K562 (cell line): ENCODE results near the gene HNRNPM. TPM values are rescaled to one million over a fixed set of nuclear protein-coding genes. Genes with fewer than 3 reads are reported as not detected.
A peak's percentile ranks its signal among the peaks of the same experiment; 100 is the strongest.

ENCODE experiments used
- C11orf30 ChIP-seq: fragments of 450-650 bp; IDR thresholded peaks from 2 replicates; pipeline ENCODE4 v1.6.1; 2016; ENCODE audit warnings: low read depth, mild to moderate bottlenecking
- CBFB ChIP-seq: sonication (generic); formaldehyde crosslinking; IDR thresholded peaks from 2 replicates; pipeline ENCODE4 v1.4.0; 2020; ENCODE audit warnings: mild to moderate bottlenecking, missing genetic modification reagents
- CREM ChIP-seq: IDR thresholded peaks from 2 replicates; pipeline ENCODE4 v1.6.1; 2014; ENCODE audit warnings: antibody characterized with exemption, low read depth
- FOXK2 ChIP-seq, 2 experiments: fragments of 450-650 bp; IDR thresholded peaks in 1 of 2; conservative IDR thresholded peaks in 1 of 2; 2 replicates each; pipeline ENCODE4 v1.6.1; 2016; ENCODE audit warnings: low read depth in 2 of 2, mild to moderate bottlenecking in 1 of 2
- FOXP1 ChIP-seq: sonication (generic); formaldehyde crosslinking; IDR thresholded peaks from 2 replicates; pipeline ENCODE4 v1.8.0; 2022; ENCODE audit warnings: mild to moderate bottlenecking, missing genetic modification reagents
- GTF2A2 ChIP-seq: IDR thresholded peaks from 2 replicates; pipeline ENCODE4 v1.6.1; 2016; ENCODE audit warnings: mild to moderate bottlenecking, missing genetic modification characterization, missing compliant biosample characterization
- GTF2E2 ChIP-seq: fragments of 200-800 bp; sonication (Bioruptor generic); IDR thresholded peaks from 2 replicates; pipeline ENCODE4 v1.6.1; 2016; ENCODE audit warnings: missing genetic modification characterization, missing compliant biosample characterization
- JUND ChIP-seq, 2 experiments: IDR thresholded peaks; 2 replicates in 1 of 2; 3 replicates in 1 of 2; pipeline ENCODE4 v1.6.1; 2011; ENCODE audit warnings: borderline replicate concordance in 2 of 2, low read depth in 2 of 2, low read length in 2 of 2, improper control_type of control experiment in 1 of 2, missing biosample characterization in 1 of 2, missing genetic modification characterization in 1 of 2, missing genetic modification reagents in 1 of 2
- KDM4B ChIP-seq, 2 experiments: fragments of 450-650 bp in 1 of 2; sonication (generic) in 1 of 2; IDR thresholded peaks; 2 replicates each; pipeline ENCODE4 v1.6.1; 2016 to 2017; ENCODE audit warnings: borderline replicate concordance in 2 of 2, antibody characterized with exemption in 1 of 2, low read depth in 1 of 2, mild to moderate bottlenecking in 1 of 2
- KLF1 ChIP-seq: fragments of 450-650 bp; IDR thresholded peaks from 2 replicates; pipeline ENCODE4 v1.6.1; 2016; ENCODE audit warnings: missing genetic modification characterization, missing compliant biosample characterization
- NBN ChIP-seq: fragments of 450-650 bp; IDR thresholded peaks from 2 replicates; pipeline ENCODE4 v1.6.1; 2016; ENCODE audit warnings: low read depth, mild to moderate bottlenecking
- NFE2 ChIP-seq: IDR thresholded peaks from 2 replicates; pipeline ENCODE4 v1.6.1; 2014; ENCODE audit warnings: antibody characterized with exemption, low read depth
- NR1H2 ChIP-seq: sonication (generic); formaldehyde crosslinking; IDR thresholded peaks from 2 replicates; pipeline ENCODE4 v1.4.0; 2020; ENCODE audit warnings: mild to moderate bottlenecking, missing genetic modification reagents
- NR2C2 ChIP-seq, 2 experiments: fragments of 200-800 bp in 1 of 2; sonication (Bioruptor generic) in 1 of 2; sonication (generic) in 1 of 2; formaldehyde crosslinking in 1 of 2; IDR thresholded peaks; 2 replicates each; pipeline versions ENCODE4 v1.6.1 to v1.8.0; 2016 to 2022; ENCODE audit warnings: mild to moderate bottlenecking in 1 of 2, missing compliant biosample characterization in 1 of 2, missing genetic modification characterization in 1 of 2, missing genetic modification reagents in 1 of 2
- NRF1 ChIP-seq, 2 experiments: fragments of 450-650 bp; IDR thresholded peaks in 1 of 2; conservative IDR thresholded peaks in 1 of 2; 2 replicates each; pipeline ENCODE4 v1.6.1; 2014; ENCODE audit warnings: mild to moderate bottlenecking in 2 of 2
- POLR2AphosphoS5 ChIP-seq: IDR thresholded peaks from 2 replicates; pipeline ENCODE4 v1.6.1; 2011; ENCODE audit warnings: mild to moderate bottlenecking, low read depth, low read length, moderate library complexity; ENCODE audit not compliant: control insufficient read depth, insufficient read depth
- SLC30A9 ChIP-seq: fragments of 250-450 bp; sonication (Bioruptor Pico); IDR thresholded peaks from 2 replicates; pipeline ENCODE4 v1.8.0; 2022; ENCODE audit warnings: mild to moderate bottlenecking, moderate library complexity
- STAG1 ChIP-seq: sonication (generic); formaldehyde crosslinking; IDR thresholded peaks from 2 replicates; pipeline ENCODE4 v1.5.0; 2020; ENCODE audit warnings: missing genetic modification reagents, borderline replicate concordance
- TEAD4 ChIP-seq, 2 experiments: sonication (generic) in 1 of 2; formaldehyde crosslinking in 1 of 2; IDR thresholded peaks; 2 replicates each; pipeline versions ENCODE4 v1.6.1 to v1.8.0; 2012 to 2022; ENCODE audit warnings: borderline replicate concordance in 1 of 2, inconsistent platforms in 1 of 2, low read length in 1 of 2, mild to moderate bottlenecking in 1 of 2, missing genetic modification reagents in 1 of 2
- WHSC1 ChIP-seq: IDR thresholded peaks from one replicate; pipeline ENCODE4 v1.6.1; 2012; ENCODE audit warnings: low read length, control low read depth, inconsistent platforms
- ZNF175 ChIP-seq: fragments of 200-800 bp; sonication (Bioruptor generic); IDR thresholded peaks from 2 replicates; pipeline ENCODE4 v1.6.1; 2016; ENCODE audit warnings: low read depth, mild to moderate bottlenecking, missing genetic modification characterization, missing compliant biosample characterization
- ZNF766 ChIP-seq: fragments of 200-800 bp; sonication (Bioruptor generic); conservative IDR thresholded peaks from 2 replicates; pipeline ENCODE4 v1.6.1; 2016; ENCODE audit warnings: missing genetic modification characterization, missing compliant biosample characterization
- polyA plus RNA-seq, 8 experiments: library from polyadenylated mRNA; depleted of rRNA in 4 of 8; stranded (reverse) in 5 of 8; unstranded in 3 of 8; fragments of >200 nt; fragmentation: Nextera tagmentation in 2 of 8; fragmentation: Illumina TruSeq in 1 of 8; extraction: Ambion mirVana in 2 of 8; extraction: Trizol in 1 of 8; gene quantifications; 2 replicates each; pipeline versions ENCODE4 v1.2.1 to v1.2.3, GENCODE V29; 2011 to 2014; ENCODE audit warnings: inconsistent platforms in 1 of 8, missing spikeins in 1 of 8
- total RNA-seq, 7 experiments: library from RNA; depleted of rRNA in 6 of 7; stranded (reverse); fragments of >200 nt in 6 of 7; fragmentation: Illumina TruSeq in 2 of 7; extraction: Trizol in 2 of 7; gene quantifications; 2 replicates each; pipeline versions ENCODE4 v1.2.1 to v1.2.3, GENCODE V29; 2011 to 2021; ENCODE audit warnings: low replicate concordance in 1 of 7
- TF ChIP-seq, protein P1 (sequence below), 2 experiments: fragments of 450-650 bp in 1 of 2; sonication (generic) in 1 of 2; formaldehyde crosslinking; conservative IDR thresholded peaks; 2 replicates each; pipeline versions ENCODE4 v1.4.0 to v1.8.1; 2020 to 2022; ENCODE audit warnings: mild to moderate bottlenecking in 1 of 2, missing genetic modification reagents in 1 of 2
- TF ChIP-seq, protein P2 (sequence below): fragments of 450-650 bp; IDR thresholded peaks from 2 replicates; pipeline ENCODE4 v1.7.1; 2018; ENCODE audit warnings: mild to moderate bottlenecking, low read depth; ENCODE audit not compliant: partially characterized antibody

The HNRNPM gene
- total and polyA plus RNA-seq, 9 of the 15 experiments (the other 6 are each of a cell fraction or from before 2014, with no cell fraction given): 11.1 to 340 (median 195) TPM

DNA sequence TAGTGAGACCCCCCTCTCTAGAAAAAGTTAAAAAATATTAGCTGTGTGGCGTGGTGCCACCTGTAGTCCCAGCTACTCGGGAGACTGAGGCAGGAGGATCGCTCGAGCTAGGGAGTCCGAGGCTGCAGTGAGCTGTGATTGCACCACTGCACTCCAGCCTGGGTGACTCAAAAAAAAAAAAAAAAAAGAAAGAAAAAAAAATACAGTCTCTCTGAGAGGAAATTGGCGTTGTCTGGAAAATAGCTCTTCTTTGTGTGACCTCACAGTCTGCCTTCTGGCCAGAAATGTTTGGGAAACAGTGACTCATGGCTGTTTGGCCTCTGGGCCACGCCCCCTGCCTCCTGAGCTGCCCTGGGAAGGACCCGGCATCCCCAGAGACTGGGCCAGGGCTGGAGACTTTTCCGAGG is 21.0 kb upstream of the HNRNPM start (continued):
- TF ChIP-seq KLF1 (tag) (no peak), CREM (peak; percentile 77), NFE2 (no peak), JUND (IDR thresholded peaks at IDR 0.05; ENCODE audit: borderline replicate concordance, low read depth, low read length) (peak; percentile 98), JUND (tag; IDR thresholded peaks at IDR 0.05; ENCODE audit: borderline replicate concordance, low read depth, low read length) (peak; percentile 96), ZNF766 (CRISPR knock-in tag) (no peak), FOXK2 (conservative IDR thresholded peaks at IDR 0.05 in 1 of 2, IDR thresholded peaks at IDR 0.05 in 1 of 2; ENCODE audit: low read depth in 2 of 2) (peak; percentile 40 to 44; a peak in 1 of 4 replicates), WHSC1 (no peak), SLC30A9 (CRISPR knock-in tag) (no peak), STAG1 (CRISPR knock-in tag) (no peak), GTF2A2 (tag) (no peak), NRF1 (conservative IDR thresholded peaks at IDR 0.05 in 1 of 2, IDR thresholded peaks at IDR 0.05 in 1 of 2) (peak; percentile 33 to 52; a peak in 3 of 4 replicates), ZNF175 (no peak), FOXP1 (CRISPR knock-in tag) (no peak), NR1H2 (CRISPR knock-in tag) (no peak), KDM4B (IDR thresholded peaks at IDR 0.05; ENCODE audit: borderline replicate concordance in 2 of 2, low read depth in 1 of 2) (no peak), GTF2E2 (tag) (no peak), TEAD4 (IDR thresholded peaks at IDR 0.05; ENCODE audit: low read length) (peak; percentile 44; the same call in 1 of the 2 replicates), TEAD4 (CRISPR knock-in tag; IDR thresholded peaks at IDR 0.05; ENCODE audit: borderline replicate concordance) (no peak), NBN (peak; percentile 74; the same call in 1 of the 2 replicates), C11orf30 (no peak), POLR2AphosphoS5 (no peak), CBFB (CRISPR knock-in tag) (no peak), NR2C2 (CRISPR knock-in tag; IDR thresholded peaks at IDR 0.05) (no peak), NR2C2 (tag; IDR thresholded peaks at IDR 0.05) (peak; percentile 59; the same call in 1 of the 2 replicates)
- TF ChIP-seq, protein P1, sequence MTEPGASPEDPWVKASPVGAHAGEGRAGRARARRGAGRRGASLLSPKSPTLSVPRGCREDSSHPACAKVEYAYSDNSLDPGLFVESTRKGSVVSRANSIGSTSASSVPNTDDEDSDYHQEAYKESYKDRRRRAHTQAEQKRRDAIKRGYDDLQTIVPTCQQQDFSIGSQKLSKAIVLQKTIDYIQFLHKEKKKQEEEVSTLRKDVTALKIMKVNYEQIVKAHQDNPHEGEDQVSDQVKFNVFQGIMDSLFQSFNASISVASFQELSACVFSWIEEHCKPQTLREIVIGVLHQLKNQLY (CRISPR knock-in tag; conservative IDR thresholded peaks at IDR 0.05): no peak
- TF ChIP-seq, protein P2, sequence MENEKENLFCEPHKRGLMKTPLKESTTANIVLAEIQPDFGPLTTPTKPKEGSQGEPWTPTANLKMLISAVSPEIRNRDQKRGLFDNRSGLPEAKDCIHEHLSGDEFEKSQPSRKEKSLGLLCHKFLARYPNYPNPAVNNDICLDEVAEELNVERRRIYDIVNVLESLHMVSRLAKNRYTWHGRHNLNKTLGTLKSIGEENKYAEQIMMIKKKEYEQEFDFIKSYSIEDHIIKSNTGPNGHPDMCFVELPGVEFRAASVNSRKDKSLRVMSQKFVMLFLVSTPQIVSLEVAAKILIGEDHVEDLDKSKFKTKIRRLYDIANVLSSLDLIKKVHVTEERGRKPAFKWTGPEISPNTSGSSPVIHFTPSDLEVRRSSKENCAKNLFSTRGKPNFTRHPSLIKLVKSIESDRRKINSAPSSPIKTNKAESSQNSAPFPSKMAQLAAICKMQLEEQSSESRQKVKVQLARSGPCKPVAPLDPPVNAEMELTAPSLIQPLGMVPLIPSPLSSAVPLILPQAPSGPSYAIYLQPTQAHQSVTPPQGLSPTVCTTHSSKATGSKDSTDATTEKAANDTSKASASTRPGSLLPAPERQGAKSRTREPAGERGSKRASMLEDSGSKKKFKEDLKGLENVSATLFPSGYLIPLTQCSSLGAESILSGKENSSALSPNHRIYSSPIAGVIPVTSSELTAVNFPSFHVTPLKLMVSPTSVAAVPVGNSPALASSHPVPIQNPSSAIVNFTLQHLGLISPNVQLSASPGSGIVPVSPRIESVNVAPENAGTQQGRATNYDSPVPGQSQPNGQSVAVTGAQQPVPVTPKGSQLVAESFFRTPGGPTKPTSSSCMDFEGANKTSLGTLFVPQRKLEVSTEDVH: no peak
